ENCODE results near the gene PANK2. TPM values are rescaled to one million over a fixed set of nuclear protein-coding genes. Genes with fewer than 3 reads are reported as not detected.
A peak's percentile ranks its signal among the peaks of the same experiment; 100 is the strongest.

Gene PANK2
- total and polyA plus RNA-seq, 2 experiments from 2014 or later = 36.1 to 72.0 TPM

DNA sequence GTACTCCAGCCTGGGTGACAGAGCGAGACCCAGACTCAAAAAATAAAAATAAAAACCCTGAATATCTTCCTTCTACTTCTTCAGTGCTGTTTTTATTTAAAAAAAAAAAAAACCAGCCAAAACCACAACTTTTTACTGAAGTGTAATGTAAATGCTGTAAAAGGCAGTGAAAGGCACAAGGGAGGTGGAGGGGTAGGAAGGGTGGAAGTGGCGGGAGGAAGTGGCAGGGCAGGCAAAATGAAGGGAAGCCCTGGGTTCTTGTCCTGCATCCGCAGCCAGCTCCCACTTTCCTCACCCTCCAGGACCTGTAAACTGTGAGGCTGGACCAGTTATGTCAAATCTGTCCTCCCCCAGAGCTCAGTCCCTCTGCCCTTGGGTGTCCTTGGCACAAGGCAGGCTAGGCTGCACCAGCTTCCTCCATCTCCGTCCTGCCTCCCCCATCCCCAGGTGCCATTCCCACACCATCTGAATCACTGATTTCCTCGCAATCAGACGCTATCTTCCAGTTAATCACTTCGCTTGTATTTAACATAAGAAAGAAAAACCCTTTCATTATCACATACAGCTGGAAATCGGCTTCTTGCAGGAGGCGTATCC lies 13.7 kb upstream of the PANK2 start:
- DNase-seq (ENCODE audit: low spot score) (peak; percentile 11), ATAC-seq (peak; percentile 29; the same call in 2 of the 3 replicates)
- H3K4me1 Mint-ChIP-seq = peaks cover 7% of the 10 kb centered on the region; the same call in 2 of the 3 replicates
- H3K79me2 ChIP-seq (replicated peaks; ENCODE audit: insufficient read depth) = no peaks in the 10 kb centered on the region
- no peaks in the 10 kb centered on the region; the same call in 1 of the 2 replicates for H4K20me1 ChIP-seq (replicated peaks; ENCODE audit: insufficient read depth)
- H3K36me3 Mint-ChIP-seq (ENCODE audit: low read depth) = peaks cover 20% of the 10 kb centered on the region; the same call in 2 of the 3 replicates
- no peaks in the 10 kb centered on the region for H3K27me3 ChIP-seq (ENCODE audit: insufficient read depth)
- no peak overlapping the region for H3K4me2 ChIP-seq
- no peak overlapping the region for H3K27ac ChIP-seq (ENCODE audit: low read depth)
- no peaks in the 10 kb centered on the region for H3K9me2 ChIP-seq (ENCODE audit: insufficient read depth)
- H3K4me3 ChIP-seq = no peak overlapping the region
- H3K36me3 ChIP-seq (ENCODE audit: insufficient read depth) = 0 out of 2 replicates have a peak, but pooled peaks cover 3% of the 10 kb centered on the region
- no peaks in the 10 kb centered on the region for H3K9me3 Mint-ChIP-seq
- H3K27me3 Mint-ChIP-seq (ENCODE audit: insufficient read depth, low read depth, poor library complexity) = peaks cover 8% of the 10 kb centered on the region
- H3K4me3 Mint-ChIP-seq = no peak overlapping the region
- H3K27ac Mint-ChIP-seq = no peak overlapping the region
- no peak overlapping the region for H2AFZ ChIP-seq
- no peaks in the 10 kb centered on the region for H3K4me1 ChIP-seq (ENCODE audit: insufficient read depth)
- H3F3A ChIP-seq (replicated peaks; ENCODE audit: low read depth) = no peaks in the 10 kb centered on the region
- TF ChIP-seq, protein P1, sequence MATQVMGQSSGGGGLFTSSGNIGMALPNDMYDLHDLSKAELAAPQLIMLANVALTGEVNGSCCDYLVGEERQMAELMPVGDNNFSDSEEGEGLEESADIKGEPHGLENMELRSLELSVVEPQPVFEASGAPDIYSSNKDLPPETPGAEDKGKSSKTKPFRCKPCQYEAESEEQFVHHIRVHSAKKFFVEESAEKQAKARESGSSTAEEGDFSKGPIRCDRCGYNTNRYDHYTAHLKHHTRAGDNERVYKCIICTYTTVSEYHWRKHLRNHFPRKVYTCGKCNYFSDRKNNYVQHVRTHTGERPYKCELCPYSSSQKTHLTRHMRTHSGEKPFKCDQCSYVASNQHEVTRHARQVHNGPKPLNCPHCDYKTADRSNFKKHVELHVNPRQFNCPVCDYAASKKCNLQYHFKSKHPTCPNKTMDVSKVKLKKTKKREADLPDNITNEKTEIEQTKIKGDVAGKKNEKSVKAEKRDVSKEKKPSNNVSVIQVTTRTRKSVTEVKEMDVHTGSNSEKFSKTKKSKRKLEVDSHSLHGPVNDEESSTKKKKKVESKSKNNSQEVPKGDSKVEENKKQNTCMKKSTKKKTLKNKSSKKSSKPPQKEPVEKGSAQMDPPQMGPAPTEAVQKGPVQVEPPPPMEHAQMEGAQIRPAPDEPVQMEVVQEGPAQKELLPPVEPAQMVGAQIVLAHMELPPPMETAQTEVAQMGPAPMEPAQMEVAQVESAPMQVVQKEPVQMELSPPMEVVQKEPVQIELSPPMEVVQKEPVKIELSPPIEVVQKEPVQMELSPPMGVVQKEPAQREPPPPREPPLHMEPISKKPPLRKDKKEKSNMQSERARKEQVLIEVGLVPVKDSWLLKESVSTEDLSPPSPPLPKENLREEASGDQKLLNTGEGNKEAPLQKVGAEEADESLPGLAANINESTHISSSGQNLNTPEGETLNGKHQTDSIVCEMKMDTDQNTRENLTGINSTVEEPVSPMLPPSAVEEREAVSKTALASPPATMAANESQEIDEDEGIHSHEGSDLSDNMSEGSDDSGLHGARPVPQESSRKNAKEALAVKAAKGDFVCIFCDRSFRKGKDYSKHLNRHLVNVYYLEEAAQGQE (IDR thresholded peaks at IDR 0.05; ENCODE audit: unreplicated experiment) = no peak
- TF ChIP-seq, protein P2, sequence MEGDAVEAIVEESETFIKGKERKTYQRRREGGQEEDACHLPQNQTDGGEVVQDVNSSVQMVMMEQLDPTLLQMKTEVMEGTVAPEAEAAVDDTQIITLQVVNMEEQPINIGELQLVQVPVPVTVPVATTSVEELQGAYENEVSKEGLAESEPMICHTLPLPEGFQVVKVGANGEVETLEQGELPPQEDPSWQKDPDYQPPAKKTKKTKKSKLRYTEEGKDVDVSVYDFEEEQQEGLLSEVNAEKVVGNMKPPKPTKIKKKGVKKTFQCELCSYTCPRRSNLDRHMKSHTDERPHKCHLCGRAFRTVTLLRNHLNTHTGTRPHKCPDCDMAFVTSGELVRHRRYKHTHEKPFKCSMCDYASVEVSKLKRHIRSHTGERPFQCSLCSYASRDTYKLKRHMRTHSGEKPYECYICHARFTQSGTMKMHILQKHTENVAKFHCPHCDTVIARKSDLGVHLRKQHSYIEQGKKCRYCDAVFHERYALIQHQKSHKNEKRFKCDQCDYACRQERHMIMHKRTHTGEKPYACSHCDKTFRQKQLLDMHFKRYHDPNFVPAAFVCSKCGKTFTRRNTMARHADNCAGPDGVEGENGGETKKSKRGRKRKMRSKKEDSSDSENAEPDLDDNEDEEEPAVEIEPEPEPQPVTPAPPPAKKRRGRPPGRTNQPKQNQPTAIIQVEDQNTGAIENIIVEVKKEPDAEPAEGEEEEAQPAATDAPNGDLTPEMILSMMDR (conservative IDR thresholded peaks at IDR 0.05; ENCODE audit: low read depth in 2 of 2) = no peak
- TF ChIP-seq STAT1 (IDR thresholded peaks at IDR 0.05; ENCODE audit: unreplicated experiment) = no peak
- TF ChIP-seq, protein P3, sequence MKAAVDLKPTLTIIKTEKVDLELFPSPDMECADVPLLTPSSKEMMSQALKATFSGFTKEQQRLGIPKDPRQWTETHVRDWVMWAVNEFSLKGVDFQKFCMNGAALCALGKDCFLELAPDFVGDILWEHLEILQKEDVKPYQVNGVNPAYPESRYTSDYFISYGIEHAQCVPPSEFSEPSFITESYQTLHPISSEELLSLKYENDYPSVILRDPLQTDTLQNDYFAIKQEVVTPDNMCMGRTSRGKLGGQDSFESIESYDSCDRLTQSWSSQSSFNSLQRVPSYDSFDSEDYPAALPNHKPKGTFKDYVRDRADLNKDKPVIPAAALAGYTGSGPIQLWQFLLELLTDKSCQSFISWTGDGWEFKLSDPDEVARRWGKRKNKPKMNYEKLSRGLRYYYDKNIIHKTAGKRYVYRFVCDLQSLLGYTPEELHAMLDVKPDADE (IDR thresholded peaks at IDR 0.05) = no peak
- no peak for TF ChIP-seq NANOG (IDR thresholded peaks at IDR 0.05; ENCODE audit: borderline replicate concordance)
- TF ChIP-seq CREB1 (CRISPR knock-in tag; IDR thresholded peaks at IDR 0.05; ENCODE audit: low read depth) = no peak
- TF ChIP-seq, protein P4, sequence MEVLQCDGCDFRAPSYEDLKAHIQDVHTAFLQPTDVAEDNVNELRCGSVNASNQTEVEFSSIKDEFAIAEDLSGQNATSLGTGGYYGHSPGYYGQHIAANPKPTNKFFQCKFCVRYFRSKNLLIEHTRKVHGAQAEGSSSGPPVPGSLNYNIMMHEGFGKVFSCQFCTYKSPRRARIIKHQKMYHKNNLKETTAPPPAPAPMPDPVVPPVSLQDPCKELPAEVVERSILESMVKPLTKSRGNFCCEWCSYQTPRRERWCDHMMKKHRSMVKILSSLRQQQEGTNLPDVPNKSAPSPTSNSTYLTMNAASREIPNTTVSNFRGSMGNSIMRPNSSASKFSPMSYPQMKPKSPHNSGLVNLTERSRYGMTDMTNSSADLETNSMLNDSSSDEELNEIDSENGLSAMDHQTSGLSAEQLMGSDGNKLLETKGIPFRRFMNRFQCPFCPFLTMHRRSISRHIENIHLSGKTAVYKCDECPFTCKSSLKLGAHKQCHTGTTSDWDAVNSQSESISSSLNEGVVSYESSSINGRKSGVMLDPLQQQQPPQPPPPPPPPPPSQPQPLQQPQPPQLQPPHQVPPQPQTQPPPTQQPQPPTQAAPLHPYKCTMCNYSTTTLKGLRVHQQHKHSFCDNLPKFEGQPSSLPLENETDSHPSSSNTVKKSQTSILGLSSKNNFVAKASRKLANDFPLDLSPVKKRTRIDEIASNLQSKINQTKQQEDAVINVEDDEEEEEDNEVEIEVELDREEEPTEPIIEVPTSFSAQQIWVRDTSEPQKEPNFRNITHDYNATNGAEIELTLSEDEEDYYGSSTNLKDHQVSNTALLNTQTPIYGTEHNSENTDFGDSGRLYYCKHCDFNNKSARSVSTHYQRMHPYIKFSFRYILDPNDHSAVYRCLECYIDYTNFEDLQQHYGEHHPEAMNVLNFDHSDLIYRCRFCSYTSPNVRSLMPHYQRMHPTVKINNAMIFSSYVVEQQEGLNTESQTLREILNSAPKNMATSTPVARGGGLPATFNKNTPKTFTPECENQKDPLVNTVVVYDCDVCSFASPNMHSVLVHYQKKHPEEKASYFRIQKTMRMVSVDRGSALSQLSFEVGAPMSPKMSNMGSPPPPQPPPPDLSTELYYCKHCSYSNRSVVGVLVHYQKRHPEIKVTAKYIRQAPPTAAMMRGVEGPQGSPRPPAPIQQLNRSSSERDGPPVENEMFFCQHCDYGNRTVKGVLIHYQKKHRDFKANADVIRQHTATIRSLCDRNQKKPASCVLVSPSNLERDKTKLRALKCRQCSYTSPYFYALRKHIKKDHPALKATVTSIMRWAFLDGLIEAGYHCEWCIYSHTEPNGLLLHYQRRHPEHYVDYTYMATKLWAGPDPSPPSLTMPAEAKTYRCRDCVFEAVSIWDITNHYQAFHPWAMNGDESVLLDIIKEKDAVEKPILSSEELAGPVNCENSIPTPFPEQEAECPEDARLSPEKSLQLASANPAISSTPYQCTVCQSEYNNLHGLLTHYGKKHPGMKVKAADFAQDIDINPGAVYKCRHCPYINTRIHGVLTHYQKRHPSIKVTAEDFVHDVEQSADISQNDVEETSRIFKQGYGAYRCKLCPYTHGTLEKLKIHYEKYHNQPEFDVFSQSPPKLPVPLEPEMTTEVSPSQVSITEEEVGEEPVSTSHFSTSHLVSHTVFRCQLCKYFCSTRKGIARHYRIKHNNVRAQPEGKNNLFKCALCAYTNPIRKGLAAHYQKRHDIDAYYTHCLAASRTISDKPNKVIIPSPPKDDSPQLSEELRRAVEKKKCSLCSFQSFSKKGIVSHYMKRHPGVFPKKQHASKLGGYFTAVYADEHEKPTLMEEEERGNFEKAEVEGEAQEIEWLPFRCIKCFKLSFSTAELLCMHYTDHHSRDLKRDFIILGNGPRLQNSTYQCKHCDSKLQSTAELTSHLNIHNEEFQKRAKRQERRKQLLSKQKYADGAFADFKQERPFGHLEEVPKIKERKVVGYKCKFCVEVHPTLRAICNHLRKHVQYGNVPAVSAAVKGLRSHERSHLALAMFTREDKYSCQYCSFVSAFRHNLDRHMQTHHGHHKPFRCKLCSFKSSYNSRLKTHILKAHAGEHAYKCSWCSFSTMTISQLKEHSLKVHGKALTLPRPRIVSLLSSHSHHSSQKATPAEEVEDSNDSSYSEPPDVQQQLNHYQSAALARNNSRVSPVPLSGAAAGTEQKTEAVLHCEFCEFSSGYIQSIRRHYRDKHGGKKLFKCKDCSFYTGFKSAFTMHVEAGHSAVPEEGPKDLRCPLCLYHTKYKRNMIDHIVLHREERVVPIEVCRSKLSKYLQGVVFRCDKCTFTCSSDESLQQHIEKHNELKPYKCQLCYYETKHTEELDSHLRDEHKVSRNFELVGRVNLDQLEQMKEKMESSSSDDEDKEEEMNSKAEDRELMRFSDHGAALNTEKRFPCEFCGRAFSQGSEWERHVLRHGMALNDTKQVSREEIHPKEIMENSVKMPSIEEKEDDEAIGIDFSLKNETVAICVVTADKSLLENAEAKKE (CRISPR knock-in tag; IDR thresholded peaks at IDR 0.05) = no peak
- no peak for TF ChIP-seq ZNF114 (CRISPR knock-in tag; IDR thresholded peaks at IDR 0.05)
- no peak for TF ChIP-seq EZH2 (IDR thresholded peaks at IDR 0.05; ENCODE audit: low read depth, unreplicated experiment)
- TF ChIP-seq POLR2AphosphoS5 (IDR thresholded peaks at IDR 0.05; ENCODE audit: low read depth) = no peak
- TF ChIP-seq ZNF331 (CRISPR knock-in tag; IDR thresholded peaks at IDR 0.05; ENCODE audit: low read depth) = no peak
- no peak for TF ChIP-seq JUNB (IDR thresholded peaks at IDR 0.05; ENCODE audit: unreplicated experiment)
- TF ChIP-seq EZH2phosphoT487 (IDR thresholded peaks at IDR 0.05; ENCODE audit: unreplicated experiment) = no peak

Measured in GM23338 (cell line).